Heart left ventricle (tissue), 16 donors: ENCODE measurements around the gene C12orf57. TPM values are rescaled to one million over a fixed set of nuclear protein-coding genes. Genes with fewer than 3 reads are reported as not detected.
A peak's percentile ranks its signal among the peaks of the same experiment; 100 is the strongest.

Experiments used
- ATAC-seq, 4 donors: fragments of 200-7000 bp; cut with Tn5 transposase; one replicate each; pipeline ENCODE4 v1.9.1; 2020 to 2022; ENCODE audit warnings: moderate library complexity in 4 of 4, mild to moderate bottlenecking in 3 of 4, moderate number of reproducible peaks in 1 of 4
- DNase-seq, 5 donors: peaks; one replicate each; pipeline ENCODE4 v3.0.0-alpha.2; 2020
- H3K27ac ChIP-seq, 12 donors: fragments of 200-600 bp; sonication (generic) in 4 of 12; one replicate each; pipeline versions ENCODE4 v1.5.0 to v1.8.0; 2016 to 2022; ENCODE audit warnings: mild to moderate bottlenecking in 2 of 12
- H3K27me3 ChIP-seq, 9 donors: fragments of 200-600 bp; sonication (generic) in 2 of 9; one replicate each; pipeline versions ENCODE4 v1.5.1 to v1.8.0; 2016 to 2022; ENCODE audit warnings: mild to moderate bottlenecking in 3 of 9
- H3K36me3 ChIP-seq, 9 donors: fragments of 200-600 bp; sonication (generic) in 2 of 9; one replicate each; pipeline versions ENCODE4 v1.5.0 to v1.8.0; 2018 to 2022; ENCODE audit warnings: mild to moderate bottlenecking in 2 of 9
- H3K4me1 ChIP-seq, 12 donors: fragments of 200-600 bp; sonication (generic) in 4 of 12; one replicate each; pipeline versions ENCODE4 v1.5.0 to v1.8.0; 2016 to 2022; ENCODE audit warnings: mild to moderate bottlenecking in 3 of 12
- H3K4me3 ChIP-seq, 12 donors: fragments of 200-600 bp; sonication (generic) in 4 of 12; one replicate each; pipeline versions ENCODE4 v1.5.0 to v1.8.0; 2017 to 2022; ENCODE audit warnings: mild to moderate bottlenecking in 9 of 12, moderate library complexity in 4 of 12
- H3K9me3 ChIP-seq, 12 donors: fragments of 200-600 bp; sonication (generic) in 4 of 12; one replicate each; pipeline versions ENCODE4 v1.5.0 to v1.8.0; 2016 to 2022; ENCODE audit warnings: mild to moderate bottlenecking in 1 of 12
- CTCF ChIP-seq, 12 donors: fragments of 200-600 bp; sonication (generic) in 4 of 12; IDR thresholded peaks; one replicate each; pipeline versions ENCODE4 v1.5.0 to v1.8.0; 2018 to 2022; ENCODE audit warnings: antibody characterized with exemption in 12 of 12, mild to moderate bottlenecking in 5 of 12
- POLR2A ChIP-seq, 2 donors: fragments of 450-650 bp; IDR thresholded peaks; one replicate each; pipeline ENCODE4 v1.6.1; 2017; ENCODE audit warnings: antibody characterized with exemption in 2 of 2, mild to moderate bottlenecking in 2 of 2, moderate library complexity in 2 of 2
- WGBS, 4 donors: extraction: QIAGEN DNeasy Blood & Tissue Kit in 2 of 4; methylation state at CpG; one replicate each; pipeline versions ENCODE4 v1.1.5 to v1.1.7; 2013 to 2018; 5-methylcytosine and 5-hydroxymethylcytosine counted together
- intact Hi-C, 10 donors: fragments of 100-400 bp; cut with DNase I; formaldehyde crosslinking; loops; one replicate each; pipeline versions ENCODE4 v1.11.1 to v1.14.2; 2022
- polyA plus RNA-seq, 2 donors: library from polyadenylated mRNA; stranded (reverse); fragments of 200-250 nt; gene quantifications; one replicate each; pipeline ENCODE4 v1.2.3, GENCODE V29; 2013
- total RNA-seq, 9 donors: library from RNA; depleted of rRNA in 2 of 9; stranded (reverse); fragments of >200 nt in 2 of 9; fragmentation: NEBNext Ultra II Directional in 3 of 9; extraction: Animal tissue kit (Norgen Biotek cat#: 25700) in 3 of 9; gene quantifications; one replicate each; pipeline versions ENCODE4 v1.1.0 to v1.2.4, GENCODE V29; 2016 to 2023
- donor health status: ischemic (EF 13 %, LVEDD 7.1; RV severe dilation, severe dysfunction).
- donor health status: healthy with polysubstance abuse.
- donor health status: DM: no; HTN: yes; CAD: no.
- donor health status: DM: no; HTN: no; CAD: no.
- donor health status: ischemic (EF 25% LVEDD 6.9; RV normal size, moderate dysfunction).
- donor health status: ischemic (EF 25% LVEDD 5.7; RV mildly dilated, moderate dysfunction).
- donor health status: healthy.
- donor health status: DM: yes; HTN: yes; CAD: no.
- donor health status: ischemic (EF 35%, LVEDD 5.7; RV mildly dilated, moderate dysfunction).
- donor health status: nonischemic (EF 11% LVEDD 7.7; RV severe dilation, severe dysfunction).
- donor health status: DM: yes; HTN: yes; CAD: no.
- donor health status: PGD.
- donor health status: ischemic (EF 29% LVEDD 5.4; RV normal size, mild dysfunction).
- donor health status: nonischemic (EF 23%, LVEDD 6.1; RV moderate dilation, normal function).

Gene C12orf57
- total and polyA plus RNA-seq, 11 donors, result 108 to 460 (median 187) TPM

- ATAC-seq (no peak), DNase-seq (no peak)
- TF ChIP-seq POLR2A (IDR thresholded peaks at IDR 0.05) (no peak), CTCF (IDR thresholded peaks at IDR 0.05) (no peak)
- no peaks in the 10 kb centered on the region for H3K27me3 ChIP-seq
- intact Hi-C loops, result no loop called here
- peaks cover 0 to 32% (median 0%) of the 10 kb centered on the region in 9 donors for H3K36me3 ChIP-seq
- WGBS, 4 donors, result 82 to 91% (median 86%) methylated on average over 15 of the region's 15 CpGs
- H3K4me3 ChIP-seq, result peak overlapping the region in 10 of 12 donors; percentile 3 to 66 (median 43)
- no peaks in the 10 kb centered on the region for H3K9me3 ChIP-seq
- H3K27ac ChIP-seq, result peak overlapping the region in 9 of 12 donors; percentile 0 to 97 (median 64)
- H3K4me1 ChIP-seq, result peaks cover 0 to 81% (median 14%) of the 10 kb centered on the region in 12 donors
Measured at GRCh38 chr12:6952863-6953441, 9.1 kb downstream of the C12orf57 start.

GRCh38 chr12:6953442-6954315 is 9.9 kb downstream of the C12orf57 start:
- Histone ChIP-seq H3K27ac (peak overlapping the region in 9 of 12 donors; percentile 0 to 97 (median 64)), H3K4me3 (peak overlapping the region in 9 of 12 donors; percentile 3 to 66 (median 45)), H3K36me3 (peaks cover 0 to 39% (median 0%) of the 10 kb centered on the region in 9 donors), H3K4me1 (peaks cover 0 to 81% (median 19%) of the 10 kb centered on the region in 12 donors), H3K27me3 (no peaks in the 10 kb centered on the region), H3K9me3 (no peaks in the 10 kb centered on the region)
- peak; percentile 57 to 80 (median 75) for DNase-seq
- peak; percentile 58 to 81 (median 68) for ATAC-seq
- no peak for TF ChIP-seq POLR2A (IDR thresholded peaks at IDR 0.05)
- TF ChIP-seq CTCF (IDR thresholded peaks at IDR 0.05), result no peak
- WGBS, 4 donors, result 53 to 70% (median 61%) methylated on average over 19 to 24 of the region's 24 CpGs
- intact Hi-C loops, result no loop called here

GRCh38 chr12:6954316-6955107 is 10.7 kb downstream of the C12orf57 start:
- peak overlapping the region in 4 of 12 donors; percentile 30 to 66 (median 54) for H3K4me3 ChIP-seq
- WGBS, 4 donors, result 89 to 94% (median 90%) methylated on average over 12 to 21 of the region's 21 CpGs
- intact Hi-C loops, result no loop called here
- peaks cover 0 to 40% (median 0%) of the 10 kb centered on the region in 9 donors for H3K36me3 ChIP-seq
- peak overlapping the region in 6 of 12 donors; percentile 53 to 97 (median 78) for H3K27ac ChIP-seq
- no peak for ATAC-seq
- no peaks in the 10 kb centered on the region for H3K27me3 ChIP-seq
- TF ChIP-seq POLR2A (IDR thresholded peaks at IDR 0.05) (no peak), CTCF (IDR thresholded peaks at IDR 0.05) (no peak)
- peak in 1 of 5 donors; percentile 23 for DNase-seq
- no peaks in the 10 kb centered on the region for H3K9me3 ChIP-seq
- peaks cover 0 to 81% (median 23%) of the 10 kb centered on the region in 12 donors for H3K4me1 ChIP-seq
